H9 (cell line): ENCODE measurements around the gene PPP1R15A. TPM values are rescaled to one million over a fixed set of nuclear protein-coding genes. Genes with fewer than 3 reads are reported as not detected.

Experiments used
- DNase-seq: peaks from one replicate; pipeline ENCODE4 v3.0.0-alpha.2; 2017
- H2AFZ ChIP-seq: one replicate; pipeline ENCODE4 v1.6.1; 2013; ENCODE audit warnings: mild to moderate bottlenecking, low read length, control low read depth, moderate library complexity
- H2AK5ac ChIP-seq: 2 replicates; pipeline ENCODE4 v1.6.1; 2013; ENCODE audit warnings: low read length, control low read depth, mixed read lengths; ENCODE audit not compliant: insufficient read length
- H2BK120ac ChIP-seq: one replicate; pipeline ENCODE4 v1.6.1; 2013; ENCODE audit warnings: low read depth, mild to moderate bottlenecking, low read length, control low read depth, inconsistent platforms; ENCODE audit not compliant: poor library complexity, severe bottlenecking
- H2BK12ac ChIP-seq: 2 replicates; pipeline ENCODE4 v1.6.1; 2013; ENCODE audit warnings: low read length, control low read depth, mixed read lengths, low read depth; ENCODE audit not compliant: insufficient read length
- H2BK15ac ChIP-seq: 2 replicates; pipeline ENCODE4 v1.6.1; 2013; ENCODE audit warnings: low read depth, low read length, control low read depth
- H2BK20ac ChIP-seq: one replicate; pipeline ENCODE4 v1.6.1; 2013; ENCODE audit warnings: low read depth, mild to moderate bottlenecking, low read length, control low read depth, inconsistent platforms; ENCODE audit not compliant: poor library complexity, severe bottlenecking
- H2BK5ac ChIP-seq: 2 replicates; pipeline ENCODE4 v1.6.1; 2013; ENCODE audit warnings: low read length, control low read depth, mixed read lengths; ENCODE audit not compliant: insufficient read length
- H3K14ac ChIP-seq: 2 replicates; pipeline ENCODE4 v1.6.1; 2013; ENCODE audit warnings: low read length, control low read depth; ENCODE audit not compliant: insufficient read depth
- H3K18ac ChIP-seq: 2 replicates; pipeline ENCODE4 v1.6.1; 2013; ENCODE audit warnings: low read depth, mild to moderate bottlenecking, mixed read lengths, low read length, control low read depth; ENCODE audit not compliant: insufficient read length
- H3K23ac ChIP-seq: 2 replicates; pipeline ENCODE4 v1.6.1; 2013; ENCODE audit warnings: low read length, control low read depth, mixed read lengths, low read depth; ENCODE audit not compliant: insufficient read length
- H3K23me2 ChIP-seq: 2 replicates; pipeline ENCODE4 v1.6.1; 2013; ENCODE audit warnings: low read depth, mild to moderate bottlenecking, mixed read lengths, low read length, control low read depth; ENCODE audit not compliant: insufficient read length, poor library complexity, severe bottlenecking
- H3K27ac ChIP-seq: 2 replicates; pipeline ENCODE4 v1.5.1; 2013; ENCODE audit warnings: low read length, control low read depth, mixed read lengths, low read depth; ENCODE audit not compliant: insufficient read length
- H3K27me3 ChIP-seq: 2 replicates; pipeline ENCODE4 v1.6.1; 2013; ENCODE audit warnings: low read length, control low read depth, inconsistent platforms; ENCODE audit not compliant: insufficient read depth
- H3K4ac ChIP-seq: 2 replicates; pipeline ENCODE4 v1.6.1; 2013; ENCODE audit warnings: low read depth, mild to moderate bottlenecking, control low read depth, inconsistent platforms, low read length, moderate library complexity
- H3K4me1 ChIP-seq: 2 replicates; pipeline ENCODE4 v1.6.1; 2013; ENCODE audit warnings: low read length, control low read depth, inconsistent platforms; ENCODE audit not compliant: insufficient read depth
- H3K4me2 ChIP-seq: 2 replicates; pipeline ENCODE4 v1.6.1; 2013; ENCODE audit warnings: low read length, control low read depth, mixed read lengths; ENCODE audit not compliant: insufficient read length, insufficient read depth
- H3K56ac ChIP-seq: 2 replicates; pipeline ENCODE4 v1.6.1; 2013; ENCODE audit warnings: low read depth, mild to moderate bottlenecking, mixed read lengths, low read length, control low read depth; ENCODE audit not compliant: insufficient read length
- H3K79me1 ChIP-seq: 2 replicates; pipeline ENCODE4 v1.6.1; 2013; ENCODE audit warnings: low read depth, mild to moderate bottlenecking, moderate library complexity, low read length, control low read depth, inconsistent platforms; ENCODE audit not compliant: insufficient read depth, poor library complexity, severe bottlenecking
- H3K79me2 ChIP-seq: 2 replicates; pipeline ENCODE4 v1.6.1; 2013; ENCODE audit warnings: low read length, control low read depth, inconsistent platforms; ENCODE audit not compliant: insufficient read depth
- H3K9ac ChIP-seq: 2 replicates; pipeline ENCODE4 v1.6.1; 2013; ENCODE audit warnings: low read length, control low read depth, mixed read lengths; ENCODE audit not compliant: insufficient read length; ENCODE audit errors: extremely low read depth
- H3K9me3 ChIP-seq: one replicate; pipeline ENCODE4 v1.6.1; 2013; ENCODE audit warnings: low read depth, low read length, inconsistent platforms; ENCODE audit not compliant: control insufficient read depth
- H3T11ph ChIP-seq: one replicate; pipeline ENCODE4 v1.6.1; 2013; ENCODE audit warnings: mild to moderate bottlenecking, low read length, control low read depth, inconsistent platforms
- H4K20me1 ChIP-seq: one replicate; pipeline ENCODE4 v1.6.1; 2013; ENCODE audit not compliant: control insufficient read depth, insufficient read length, insufficient read depth
- H4K5ac ChIP-seq: 2 replicates; pipeline ENCODE4 v1.6.1; 2013; ENCODE audit warnings: low read depth, mild to moderate bottlenecking, mixed read lengths, low read length, control low read depth; ENCODE audit not compliant: insufficient read length
- H4K8ac ChIP-seq: replicated peaks from 2 replicates; pipeline ENCODE4 v1.6.1; 2013; ENCODE audit warnings: low read length, control low read depth, mixed read lengths, low read depth; ENCODE audit not compliant: insufficient read length
- H4K91ac ChIP-seq: 2 replicates; pipeline ENCODE4 v1.6.1; 2013; ENCODE audit warnings: low read depth, mild to moderate bottlenecking, moderate library complexity, mixed read lengths, low read length, control low read depth; ENCODE audit not compliant: insufficient read length
- H3K27ac Mint-ChIP-seq, 3 experiments: 2 replicates in 2 of 3; 3 replicates in 1 of 3; pipeline ENCODE4 v1.8.0; 2020 to 2021; ENCODE audit warnings: mixed read lengths in 3 of 3, mild to moderate bottlenecking in 1 of 3, moderate library complexity in 1 of 3
- H3K27me3 Mint-ChIP-seq: 2 replicates; pipeline ENCODE4 v1.8.0; 2021; ENCODE audit warnings: low read depth, mild to moderate bottlenecking, moderate library complexity, mixed read lengths
- H3K36me3 Mint-ChIP-seq, 3 experiments: 2 replicates in 2 of 3; 3 replicates in 1 of 3; pipeline ENCODE4 v1.8.0; 2020 to 2021; ENCODE audit warnings: low read depth in 3 of 3, mixed read lengths in 3 of 3; ENCODE audit not compliant: insufficient read depth in 1 of 3
- H3K4me1 Mint-ChIP-seq, 2 experiments: 2 replicates each; pipeline ENCODE4 v1.8.0; 2020; ENCODE audit warnings: mixed read lengths in 2 of 2
- H3K4me3 Mint-ChIP-seq, 2 experiments: 2 replicates in 1 of 2; 3 replicates in 1 of 2; pipeline ENCODE4 v1.8.0; 2020 to 2021; ENCODE audit warnings: mild to moderate bottlenecking in 2 of 2, mixed read lengths in 2 of 2, moderate library complexity in 1 of 2
- H3K9me3 Mint-ChIP-seq, 2 experiments: 2 replicates in 1 of 2; 3 replicates in 1 of 2; pipeline ENCODE4 v1.8.0; 2020; ENCODE audit warnings: mild to moderate bottlenecking in 2 of 2, mixed read lengths in 2 of 2, moderate library complexity in 1 of 2
- WGBS: extraction: QIAGEN DNeasy Blood & Tissue Kit; methylation state at CpG from one replicate; pipeline ENCODE4 v1.1.7; 2013; ENCODE audit warnings: missing lambda C conversion rate, low lambda C conversion rate, mixed read lengths; ENCODE audit not compliant: insufficient read length; ENCODE audit errors: extremely low coverage; 5-methylcytosine and 5-hydroxymethylcytosine counted together
- total RNA-seq: library from RNA; stranded (reverse); gene quantifications from 2 replicates; pipeline ENCODE4 v1.2.1, GENCODE V29; 2021
- TF ChIP-seq, protein P1 (sequence below): fragments of 200-600 bp; sonication (generic); conservative IDR thresholded peaks from 3 replicates; pipeline ENCODE4 v1.8.0; 2021; ENCODE audit warnings: antibody characterized with exemption, mild to moderate bottlenecking

PPP1R15A gene
- total RNA-seq, 1 experiment from 2014 or later = 17.2 TPM

DNA sequence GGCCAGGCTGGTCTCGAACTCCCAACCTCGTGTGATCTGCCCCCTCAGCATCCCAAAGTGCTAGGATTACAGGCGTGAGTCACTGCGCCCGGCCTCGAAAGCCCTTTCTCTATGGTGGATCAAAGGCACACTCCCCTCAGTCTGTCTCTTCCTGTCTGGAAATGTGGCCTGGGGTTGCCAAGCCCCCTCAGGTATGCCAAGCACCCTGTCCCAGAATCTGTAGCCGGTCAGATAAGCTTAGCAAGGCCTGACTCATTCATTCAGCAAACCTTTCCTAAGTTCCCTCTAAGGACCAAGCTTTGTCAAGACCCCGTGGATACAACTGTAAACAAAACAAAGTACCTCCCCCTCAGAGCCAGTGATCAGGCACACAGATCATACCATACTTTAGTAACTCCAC is 42.0 kb downstream of the PPP1R15A start:
- no peak overlapping the region for H2BK5ac ChIP-seq
- H4K91ac ChIP-seq = no peak overlapping the region
- no peak overlapping the region for H2BK20ac ChIP-seq
- no peaks in the 10 kb centered on the region for H3K9me3 Mint-ChIP-seq
- peaks cover 35 to 67% (median 67%) of the 10 kb centered on the region in 3 experiments for H3K36me3 Mint-ChIP-seq
- H3K4me2 ChIP-seq = no peak overlapping the region
- no peaks in the 10 kb centered on the region for H3K27me3 ChIP-seq
- no peak overlapping the region for H3K18ac ChIP-seq
- no peak overlapping the region for H2BK12ac ChIP-seq
- H3K23me2 ChIP-seq = no peaks in the 10 kb centered on the region
- no peak overlapping the region for H3K4ac ChIP-seq
- no peak overlapping the region for H3K23ac ChIP-seq
- no peak overlapping the region for H3K27ac Mint-ChIP-seq
- H3K9ac ChIP-seq = no peak overlapping the region
- no peak overlapping the region for H2BK15ac ChIP-seq
- H2AK5ac ChIP-seq = no peak overlapping the region
- 0 out of 4 replicates have a peak, but pooled peaks cover 0 to 2% of the 10 kb centered on the region in 2 experiments for H3K4me1 Mint-ChIP-seq
- H3K79me1 ChIP-seq = no peaks in the 10 kb centered on the region
- no peak for DNase-seq
- no peaks in the 10 kb centered on the region for H3K4me1 ChIP-seq
- H3K14ac ChIP-seq = no peak overlapping the region
- H3K56ac ChIP-seq = no peak overlapping the region
- H3T11ph ChIP-seq = no peak overlapping the region
- H3K27ac ChIP-seq = no peak overlapping the region
- H4K20me1 ChIP-seq = no peaks in the 10 kb centered on the region
- H3K79me2 ChIP-seq = no peaks in the 10 kb centered on the region
- H4K5ac ChIP-seq = no peak overlapping the region
- no peaks in the 10 kb centered on the region for H3K27me3 Mint-ChIP-seq
- H2BK120ac ChIP-seq = no peak overlapping the region
- no CpG with 5 or more reads among the region's 8 CpGs for WGBS
- H4K8ac ChIP-seq = no peak overlapping the region
- no peaks in the 10 kb centered on the region for H3K9me3 ChIP-seq
- H2AFZ ChIP-seq = no peak overlapping the region
- H3K4me3 Mint-ChIP-seq = no peak overlapping the region
- TF ChIP-seq, protein P1, sequence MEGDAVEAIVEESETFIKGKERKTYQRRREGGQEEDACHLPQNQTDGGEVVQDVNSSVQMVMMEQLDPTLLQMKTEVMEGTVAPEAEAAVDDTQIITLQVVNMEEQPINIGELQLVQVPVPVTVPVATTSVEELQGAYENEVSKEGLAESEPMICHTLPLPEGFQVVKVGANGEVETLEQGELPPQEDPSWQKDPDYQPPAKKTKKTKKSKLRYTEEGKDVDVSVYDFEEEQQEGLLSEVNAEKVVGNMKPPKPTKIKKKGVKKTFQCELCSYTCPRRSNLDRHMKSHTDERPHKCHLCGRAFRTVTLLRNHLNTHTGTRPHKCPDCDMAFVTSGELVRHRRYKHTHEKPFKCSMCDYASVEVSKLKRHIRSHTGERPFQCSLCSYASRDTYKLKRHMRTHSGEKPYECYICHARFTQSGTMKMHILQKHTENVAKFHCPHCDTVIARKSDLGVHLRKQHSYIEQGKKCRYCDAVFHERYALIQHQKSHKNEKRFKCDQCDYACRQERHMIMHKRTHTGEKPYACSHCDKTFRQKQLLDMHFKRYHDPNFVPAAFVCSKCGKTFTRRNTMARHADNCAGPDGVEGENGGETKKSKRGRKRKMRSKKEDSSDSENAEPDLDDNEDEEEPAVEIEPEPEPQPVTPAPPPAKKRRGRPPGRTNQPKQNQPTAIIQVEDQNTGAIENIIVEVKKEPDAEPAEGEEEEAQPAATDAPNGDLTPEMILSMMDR = no peak
